ENCODE data around the gene COPG1. TPM values are rescaled to one million over a fixed set of nuclear protein-coding genes. Genes with fewer than 3 reads are reported as not detected.

The COPG1 gene
- total RNA-seq, 1 donor from 2014 or later: 267 TPM

- no peaks in the 10 kb centered on the region for H3K9me3 ChIP-seq (ENCODE audit: insufficient read depth, low read depth, low read length)
- Mint-ChIP-seq H3K4me3 (ENCODE audit: unreplicated experiment) (no peak overlapping the region), H3K4me1 (ENCODE audit: low read depth, unreplicated experiment) (peaks cover 7% of the 10 kb centered on the region), H3K27ac (ENCODE audit: unreplicated experiment) (peak overlapping the region; percentile 12), H3K9me3 (ENCODE audit: unreplicated experiment) (no peaks in the 10 kb centered on the region), H3K36me3 (ENCODE audit: low read depth, unreplicated experiment) (no peaks in the 10 kb centered on the region), H3K27me3 (ENCODE audit: low read depth, unreplicated experiment) (no peaks in the 10 kb centered on the region)
- no peak overlapping the region for H3K4me3 ChIP-seq (ENCODE audit: insufficient read depth, low read depth, low read length)
- H3K36me3 ChIP-seq (ENCODE audit: insufficient read depth, low read length): peaks cover 3% of the 10 kb centered on the region
- H3K79me2 ChIP-seq (ENCODE audit: insufficient read depth, low read length): no peaks in the 10 kb centered on the region
- FAIRE-seq (no peak), DNase-seq (ENCODE audit: low read depth) (no peak)
- no peaks in the 10 kb centered on the region for H3K4me1 ChIP-seq (ENCODE audit: insufficient read depth, low read length)
- TF ChIP-seq CTCF (IDR thresholded peaks at IDR 0.05; ENCODE audit: insufficient read depth, low read depth, low read length) (no peak), EZH2 (IDR thresholded peaks at IDR 0.05; ENCODE audit: insufficient read depth, low read length) (no peak)
- no peak overlapping the region for H3K9ac ChIP-seq (ENCODE audit: low read length)
- H3K4me2 ChIP-seq (ENCODE audit: low read length): no peak overlapping the region
- H2AFZ ChIP-seq (ENCODE audit: low read depth, low read length): no peak overlapping the region
- H3K27me3 ChIP-seq (ENCODE audit: insufficient read depth, low read length): no peaks in the 10 kb centered on the region
- no peak overlapping the region for H3K27ac ChIP-seq (ENCODE audit: low read depth, low read length)
- H4K20me1 ChIP-seq (ENCODE audit: insufficient read depth, low read length): no peaks in the 10 kb centered on the region
Observed at GRCh38 chr3:129238945-129239705, 10.3 kb upstream of the COPG1 start.

GRCh38 chr3:129239991-129240390 is 9.4 kb upstream of the COPG1 start:
- H2AFZ ChIP-seq (ENCODE audit: low read depth, low read length): no peak overlapping the region
- peaks cover 3% of the 10 kb centered on the region for H3K36me3 ChIP-seq (ENCODE audit: insufficient read depth, low read length)
- TF ChIP-seq CTCF (IDR thresholded peaks at IDR 0.05; ENCODE audit: insufficient read depth, low read depth, low read length) (no peak), EZH2 (IDR thresholded peaks at IDR 0.05; ENCODE audit: insufficient read depth, low read length) (no peak)
- peaks cover 7% of the 10 kb centered on the region for H3K4me1 Mint-ChIP-seq (ENCODE audit: low read depth, unreplicated experiment)
- no peak overlapping the region for H3K27ac ChIP-seq (ENCODE audit: low read depth, low read length)
- H3K9me3 Mint-ChIP-seq (ENCODE audit: unreplicated experiment): no peaks in the 10 kb centered on the region
- no peak overlapping the region for H3K4me2 ChIP-seq (ENCODE audit: low read length)
- H3K4me3 Mint-ChIP-seq (ENCODE audit: unreplicated experiment): no peak overlapping the region
- no peaks in the 10 kb centered on the region for H3K27me3 Mint-ChIP-seq (ENCODE audit: low read depth, unreplicated experiment)
- no peaks in the 10 kb centered on the region for H4K20me1 ChIP-seq (ENCODE audit: insufficient read depth, low read length)
- FAIRE-seq: no peak
- no peak overlapping the region for H3K27ac Mint-ChIP-seq (ENCODE audit: unreplicated experiment)
- H3K4me3 ChIP-seq (ENCODE audit: insufficient read depth, low read depth, low read length): no peak overlapping the region
- no peak overlapping the region for H3K9ac ChIP-seq (ENCODE audit: low read length)
- H3K36me3 Mint-ChIP-seq (ENCODE audit: low read depth, unreplicated experiment): no peaks in the 10 kb centered on the region
- no peak for DNase-seq (ENCODE audit: low read depth)
- no peaks in the 10 kb centered on the region for H3K27me3 ChIP-seq (ENCODE audit: insufficient read depth, low read length)
- peaks cover under 1% of the 10 kb centered on the region for H3K4me1 ChIP-seq (ENCODE audit: insufficient read depth, low read length)
- H3K9me3 ChIP-seq (ENCODE audit: insufficient read depth, low read depth, low read length): no peaks in the 10 kb centered on the region
- no peaks in the 10 kb centered on the region for H3K79me2 ChIP-seq (ENCODE audit: insufficient read depth, low read length)

GRCh38 chr3:129240436-129240835 is 9.0 kb upstream of the COPG1 start:
- no peak for TF ChIP-seq EZH2 (IDR thresholded peaks at IDR 0.05; ENCODE audit: insufficient read depth, low read length)
- no peak for TF ChIP-seq CTCF (IDR thresholded peaks at IDR 0.05; ENCODE audit: insufficient read depth, low read depth, low read length)
- H3K4me1 ChIP-seq (ENCODE audit: insufficient read depth, low read length): peaks cover 5% of the 10 kb centered on the region
- no peak overlapping the region for H3K4me3 ChIP-seq (ENCODE audit: insufficient read depth, low read depth, low read length)
- no peak overlapping the region for H2AFZ ChIP-seq (ENCODE audit: low read depth, low read length)
- no peak overlapping the region for H3K4me2 ChIP-seq (ENCODE audit: low read length)
- H3K27ac Mint-ChIP-seq (ENCODE audit: unreplicated experiment): no peak overlapping the region
- no peaks in the 10 kb centered on the region for H3K79me2 ChIP-seq (ENCODE audit: insufficient read depth, low read length)
- H3K9me3 Mint-ChIP-seq (ENCODE audit: unreplicated experiment): no peaks in the 10 kb centered on the region
- no peaks in the 10 kb centered on the region for H3K36me3 Mint-ChIP-seq (ENCODE audit: low read depth, unreplicated experiment)
- H3K27me3 ChIP-seq (ENCODE audit: insufficient read depth, low read length): no peaks in the 10 kb centered on the region
- no peak overlapping the region for H3K27ac ChIP-seq (ENCODE audit: low read depth, low read length)
- peaks cover 3% of the 10 kb centered on the region for H3K36me3 ChIP-seq (ENCODE audit: insufficient read depth, low read length)
- H3K4me3 Mint-ChIP-seq (ENCODE audit: unreplicated experiment): peak overlapping the region; percentile 41
- peaks cover 11% of the 10 kb centered on the region for H3K4me1 Mint-ChIP-seq (ENCODE audit: low read depth, unreplicated experiment)
- no peaks in the 10 kb centered on the region for H3K9me3 ChIP-seq (ENCODE audit: insufficient read depth, low read depth, low read length)
- H4K20me1 ChIP-seq (ENCODE audit: insufficient read depth, low read length): peaks cover 4% of the 10 kb centered on the region
- FAIRE-seq: no peak
- H3K9ac ChIP-seq (ENCODE audit: low read length): no peak overlapping the region
- no peaks in the 10 kb centered on the region for H3K27me3 Mint-ChIP-seq (ENCODE audit: low read depth, unreplicated experiment)
- DNase-seq (ENCODE audit: low read depth): no peak

Measured in astrocyte (in vitro differentiated cells and primary cell).